CD4-positive, alpha-beta T cell (primary cell): ENCODE results near the gene RSRC1. TPM values are rescaled to one million over a fixed set of nuclear protein-coding genes. Genes with fewer than 3 reads are reported as not detected.

Experiments
- ATAC-seq: fragments of 200-7000 bp; cut with Tn5 transposase; one replicate; pipeline ENCODE4 v1.10.0; 2022; ENCODE audit warnings: mild to moderate bottlenecking; ENCODE audit not compliant: poor library complexity
- CTCF ChIA-PET: fragments of 350-600 bp; sonication (Branson Sonifier 250); formaldehyde crosslinking; loops from one replicate; lab custom pipeline; 2021; ENCODE audit warnings: antibody characterized with exemption, inconsistent platforms; lab: Charles Lee
- POLR2A ChIA-PET: fragments of 350-600 bp; sonication (Branson Sonifier 250); formaldehyde crosslinking; loops from one replicate; lab custom pipeline; 2021; ENCODE audit warnings: antibody characterized with exemption, inconsistent platforms; lab: Charles Lee
- DNase-seq, 14 experiments: peaks; one replicate each; pipeline ENCODE4 v3.0.0-alpha.2; 2013 to 2020; ENCODE audit warnings: mixed read lengths in 2 of 14
- H3K27ac ChIP-seq, 2 donors: one replicate each; pipeline versions ENCODE4 v1.5.1 to v1.7.0; 2013; ENCODE audit warnings: low read length in 2 of 2, low read depth in 1 of 2, mild to moderate bottlenecking in 1 of 2
- H3K27me3 ChIP-seq, 2 experiments: 1 replicate in 1 of 2; 2 replicates in 1 of 2; pipeline versions ENCODE4 v1.6.1 to v1.7.0; 2013; ENCODE audit warnings: low read length in 2 of 2, control low read depth in 1 of 2, mild to moderate bottlenecking in 1 of 2, moderate library complexity in 1 of 2; ENCODE audit not compliant: insufficient read depth in 2 of 2, control insufficient read depth in 1 of 2
- H3K36me3 ChIP-seq: one replicate; pipeline ENCODE4 v1.6.1; 2013; ENCODE audit warnings: low read length, control low read depth; ENCODE audit not compliant: insufficient read depth
- H3K4me1 ChIP-seq: one replicate; pipeline ENCODE4 v1.6.1; 2013; ENCODE audit warnings: low read length, control low read depth; ENCODE audit not compliant: insufficient read depth
- H3K4me3 ChIP-seq: one replicate; pipeline ENCODE4 v1.5.1; 2013; ENCODE audit warnings: mild to moderate bottlenecking, low read length, moderate library complexity
- H3K9me3 ChIP-seq, 2 experiments: 1 replicate in 1 of 2; 2 replicates in 1 of 2; pipeline versions ENCODE4 v1.6.1 to v1.7.0; 2013; ENCODE audit warnings: low read length in 2 of 2, mild to moderate bottlenecking in 2 of 2, control low read depth in 1 of 2, moderate library complexity in 1 of 2; ENCODE audit not compliant: control insufficient read depth in 1 of 2, insufficient read depth in 1 of 2
- H3K27ac Mint-ChIP-seq: one replicate; pipeline ENCODE4 v1.8.0; 2020; ENCODE audit warnings: mixed read lengths
- H3K27me3 Mint-ChIP-seq: one replicate; pipeline ENCODE4 v1.8.0; 2021; ENCODE audit warnings: mixed read lengths
- H3K36me3 Mint-ChIP-seq: one replicate; pipeline ENCODE4 v1.8.0; 2021; ENCODE audit warnings: low read depth, mixed read lengths
- H3K4me1 Mint-ChIP-seq: one replicate; pipeline ENCODE4 v1.8.0; 2021; ENCODE audit warnings: low read depth, mixed read lengths
- H3K4me3 Mint-ChIP-seq: one replicate; pipeline ENCODE4 v1.8.0; 2020; ENCODE audit warnings: mild to moderate bottlenecking, mixed read lengths
- H3K9me3 Mint-ChIP-seq: one replicate; pipeline ENCODE4 v1.8.0; 2020; ENCODE audit warnings: mixed read lengths
- intact Hi-C, 2 experiments: fragments of 100-400 bp; cut with DNase I in 1 of 2; cut with micrococcal nuclease in 1 of 2; formaldehyde crosslinking; loops; one replicate each; pipeline versions ENCODE4 v1.15.1 to v1.9.0; 2023 to 2025; cut with DNase I, micrococcal nuclease
- total RNA-seq, 174 experiments: library from RNA in 2 of 174; stranded (reverse) in 2 of 174; gene quantifications; one replicate each; pipeline ENCODE4 v1.2.3 and lab custom pipeline; 2021 to 2026
- TF ChIP-seq, protein P1 (sequence below): fragments of 200-600 bp; IDR thresholded peaks from one replicate; pipeline ENCODE4 v1.8.0; 2022; ENCODE audit warnings: antibody characterized with exemption, mild to moderate bottlenecking

RSRC1 gene
- total RNA-seq, 2 experiments from 2014 or later, result 22.3 to 24.6 TPM

GRCh38 chr3:158443632-158444031, 333.7 kb downstream of the RSRC1 start:
- no peaks in the 10 kb centered on the region for H3K27me3 Mint-ChIP-seq
- CTCF ChIA-PET, result interaction anchor here (1.0 to 1.9 kb wide), 3 partner anchors 10 to 140 kb away, joined by 3 to 4 read pairs (median 3); no protein-coding TSS in a partner anchor

DNA sequence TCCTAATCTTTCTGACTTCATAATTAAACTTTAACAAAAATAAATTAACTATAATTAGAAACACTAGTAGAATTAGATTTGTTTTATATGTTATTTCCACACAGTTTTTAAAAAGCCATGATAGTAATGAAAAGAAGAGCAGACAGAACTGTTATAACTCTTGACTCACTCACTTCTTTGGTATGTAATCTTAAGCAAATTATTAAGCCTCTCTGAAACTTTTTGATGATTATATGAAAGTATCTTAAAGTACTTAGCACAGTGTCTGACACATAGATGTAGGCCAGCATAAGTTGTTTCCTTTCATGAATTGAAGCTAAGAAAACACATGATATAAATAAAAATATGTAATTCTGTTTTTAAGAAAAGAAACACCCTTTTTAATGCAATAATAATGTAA, 337.5 kb downstream of the RSRC1 start:
- Histone ChIP-seq H3K4me3 (no peak overlapping the region), H3K36me3 (no peaks in the 10 kb centered on the region), H3K27me3 (no peaks in the 10 kb centered on the region), H3K9me3 (no peaks in the 10 kb centered on the region), H3K4me1 (no peaks in the 10 kb centered on the region), H3K27ac (no peak overlapping the region)
- Mint-ChIP-seq H3K4me1 (no peaks in the 10 kb centered on the region), H3K36me3 (peaks cover 4% of the 10 kb centered on the region), H3K27ac (no peak overlapping the region), H3K9me3 (peaks cover 2% of the 10 kb centered on the region), H3K27me3 (no peaks in the 10 kb centered on the region), H3K4me3 (no peak overlapping the region)
- ChIA-PET CTCF (no interaction called here), POLR2A (no interaction called here)
- intact Hi-C loops, result no loop called here
- TF ChIP-seq, protein P1, sequence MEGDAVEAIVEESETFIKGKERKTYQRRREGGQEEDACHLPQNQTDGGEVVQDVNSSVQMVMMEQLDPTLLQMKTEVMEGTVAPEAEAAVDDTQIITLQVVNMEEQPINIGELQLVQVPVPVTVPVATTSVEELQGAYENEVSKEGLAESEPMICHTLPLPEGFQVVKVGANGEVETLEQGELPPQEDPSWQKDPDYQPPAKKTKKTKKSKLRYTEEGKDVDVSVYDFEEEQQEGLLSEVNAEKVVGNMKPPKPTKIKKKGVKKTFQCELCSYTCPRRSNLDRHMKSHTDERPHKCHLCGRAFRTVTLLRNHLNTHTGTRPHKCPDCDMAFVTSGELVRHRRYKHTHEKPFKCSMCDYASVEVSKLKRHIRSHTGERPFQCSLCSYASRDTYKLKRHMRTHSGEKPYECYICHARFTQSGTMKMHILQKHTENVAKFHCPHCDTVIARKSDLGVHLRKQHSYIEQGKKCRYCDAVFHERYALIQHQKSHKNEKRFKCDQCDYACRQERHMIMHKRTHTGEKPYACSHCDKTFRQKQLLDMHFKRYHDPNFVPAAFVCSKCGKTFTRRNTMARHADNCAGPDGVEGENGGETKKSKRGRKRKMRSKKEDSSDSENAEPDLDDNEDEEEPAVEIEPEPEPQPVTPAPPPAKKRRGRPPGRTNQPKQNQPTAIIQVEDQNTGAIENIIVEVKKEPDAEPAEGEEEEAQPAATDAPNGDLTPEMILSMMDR, result no peak
- ATAC-seq (no peak), DNase-seq (no peak)

More at GRCh38 chr3:158443632-158444031, 333.7 kb downstream of the RSRC1 start:
- Histone ChIP-seq H3K4me1 (no peaks in the 10 kb centered on the region), H3K27ac (no peak overlapping the region), H3K36me3 (no peaks in the 10 kb centered on the region), H3K4me3 (no peak overlapping the region), H3K9me3 (no peaks in the 10 kb centered on the region), H3K27me3 (no peaks in the 10 kb centered on the region)
- Mint-ChIP-seq H3K27ac (no peak overlapping the region), H3K36me3 (peaks cover 4% of the 10 kb centered on the region), H3K4me3 (no peak overlapping the region), H3K9me3 (peaks cover 2% of the 10 kb centered on the region), H3K4me1 (no peaks in the 10 kb centered on the region)
- TF ChIP-seq, protein P1, result no peak
- ATAC-seq, result no peak
- intact Hi-C loops, result no loop called here
- DNase-seq, result no peak
- POLR2A ChIA-PET, result no interaction called here

GRCh38 chr3:158451405-158452055, 341.6 kb downstream of the RSRC1 start:
- H3K27me3 Mint-ChIP-seq, result no peaks in the 10 kb centered on the region
- H3K27ac Mint-ChIP-seq, result no peak overlapping the region
- intact Hi-C loops, result no loop called here
- no peaks in the 10 kb centered on the region for H3K9me3 Mint-ChIP-seq
- Histone ChIP-seq H3K36me3 (no peaks in the 10 kb centered on the region), H3K4me3 (no peak overlapping the region), H3K9me3 (no peaks in the 10 kb centered on the region), H3K27me3 (no peaks in the 10 kb centered on the region), H3K4me1 (no peaks in the 10 kb centered on the region), H3K27ac (no peak overlapping the region)
- no peak overlapping the region for H3K4me3 Mint-ChIP-seq
- CTCF ChIA-PET, result no interaction called here
- TF ChIP-seq, protein P1, result no peak
- DNase-seq (no peak), ATAC-seq (no peak)
- no peaks in the 10 kb centered on the region for H3K36me3 Mint-ChIP-seq
- POLR2A ChIA-PET, result no interaction called here
- H3K4me1 Mint-ChIP-seq, result no peaks in the 10 kb centered on the region
